HG03342 (cell line): Measurements from ENCODE around the gene WWC1.
"Not testable (repeated sequence)": the region's sequence is repeated elsewhere in the genome, so short reads cannot be mapped to it uniquely, and the experiment has no call there.

Experiments
- ATAC-seq: cut with Tn5 transposase; IDR thresholded peaks from one replicate; pipeline ENCODE4 v1.9.1; 2021; ENCODE audit warnings: mild to moderate bottlenecking, moderate library complexity; ENCODE audit not compliant: unreplicated experiment

The WWC1 gene

GRCh38 chr5:168285696-168286095, 5.7 kb upstream of the WWC1 start:
- no peak for ATAC-seq

- ATAC-seq, result no peak
These were observed 5.1 kb upstream of the WWC1 start for GRCh38 chr5:168286386-168286785.

- ATAC-seq, result not testable (repeated sequence)
These were observed 4.6 kb upstream of the WWC1 start for GRCh38 chr5:168286863-168287262.

GRCh38 chr5:168287362-168287761, 4.1 kb upstream of the WWC1 start:
- no peak for ATAC-seq

GRCh38 chr5:168288349-168289245, 2.8 kb upstream of the WWC1 start:
- no peak for ATAC-seq

- no peak for ATAC-seq
These were observed 523 bp upstream of the WWC1 start for GRCh38 chr5:168290902-168291341.

- peak; percentile 21 for ATAC-seq
These were observed 730 bp downstream of the WWC1 start for GRCh38 chr5:168291964-168292785.

GRCh38 chr5:168292786-168293696, 1.6 kb downstream of the WWC1 start:
- no peak for ATAC-seq

GRCh38 chr5:168295574-168296201, 4.2 kb downstream of the WWC1 start:
- ATAC-seq, result no peak

- ATAC-seq, result no peak
These were observed 5.2 kb downstream of the WWC1 start for GRCh38 chr5:168296682-168297081.

GRCh38 chr5:168298949-168299348, 7.5 kb downstream of the WWC1 start:
- no peak for ATAC-seq

- ATAC-seq, result no peak
These were observed 7.9 kb downstream of the WWC1 start for GRCh38 chr5:168299372-168299771.

GRCh38 chr5:168300326-168301182, 9.1 kb downstream of the WWC1 start:
- ATAC-seq, result no peak

- ATAC-seq, result no peak
These were observed 10.3 kb downstream of the WWC1 start for GRCh38 chr5:168301593-168302390.

- no peak for ATAC-seq
These were observed 11.3 kb downstream of the WWC1 start for GRCh38 chr5:168302785-168303184.

GRCh38 chr5:168303393-168304025, 12.1 kb downstream of the WWC1 start:
- ATAC-seq, result no peak

- no peak for ATAC-seq
These were observed 12.9 kb downstream of the WWC1 start for GRCh38 chr5:168304349-168304748.

- ATAC-seq, result no peak
These were observed 13.8 kb downstream of the WWC1 start for GRCh38 chr5:168305281-168305680.
